Fibroblast of skin of abdomen (primary cell): ENCODE measurements around the gene VWA3B.

Experiments
- DNase-seq: peaks from one replicate; pipeline ENCODE4 v3.0.0-alpha.2; 2013

VWA3B gene

GRCh38 chr2:98175811-98176210 is 88.8 kb downstream of the VWA3B start:
- no peak for DNase-seq

DNA sequence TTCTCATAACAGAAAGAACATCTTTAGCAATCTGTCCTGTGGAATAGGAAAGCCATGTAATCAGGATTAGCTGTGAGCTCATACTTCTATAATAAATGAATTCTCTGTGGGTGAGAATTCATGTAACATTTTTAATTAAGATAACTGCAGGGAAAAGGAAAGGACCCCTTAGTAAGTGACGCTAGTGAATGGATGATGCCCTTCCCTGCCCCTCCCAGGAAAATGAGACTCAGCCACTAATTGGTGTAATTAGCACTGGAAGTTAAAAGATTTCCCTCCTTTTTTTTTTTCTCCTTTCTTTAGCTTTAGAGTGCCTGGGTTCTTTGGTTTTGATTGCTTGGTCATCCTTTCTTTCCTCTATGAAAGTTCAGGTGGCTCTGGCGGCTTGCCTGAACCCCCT is 90.3 kb downstream of the VWA3B start:
- no peak for DNase-seq

DNA sequence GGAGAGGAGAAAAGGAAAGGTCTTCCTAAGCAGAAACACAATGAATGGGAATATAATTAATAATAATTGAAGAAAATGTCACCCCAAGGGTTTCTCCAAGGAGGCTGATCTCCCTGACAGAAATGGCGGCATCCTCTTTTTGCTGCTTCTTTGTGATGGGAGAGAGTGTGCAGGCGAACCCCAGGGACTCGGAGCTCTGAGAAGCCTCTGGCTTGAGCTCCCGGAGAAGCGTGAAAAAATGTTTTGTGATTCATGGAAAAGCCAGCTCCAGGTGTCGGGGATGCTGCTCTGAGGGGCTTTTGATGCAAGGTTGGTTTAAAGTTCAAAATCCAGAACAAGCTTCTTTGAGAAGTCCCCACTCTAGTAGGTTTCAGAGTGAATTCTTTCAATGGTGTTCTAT is 91.0 kb downstream of the VWA3B start:
- no peak for DNase-seq

- no peak for DNase-seq
Observed at GRCh38 chr2:98180456-98180855, 93.5 kb downstream of the VWA3B start.

DNA sequence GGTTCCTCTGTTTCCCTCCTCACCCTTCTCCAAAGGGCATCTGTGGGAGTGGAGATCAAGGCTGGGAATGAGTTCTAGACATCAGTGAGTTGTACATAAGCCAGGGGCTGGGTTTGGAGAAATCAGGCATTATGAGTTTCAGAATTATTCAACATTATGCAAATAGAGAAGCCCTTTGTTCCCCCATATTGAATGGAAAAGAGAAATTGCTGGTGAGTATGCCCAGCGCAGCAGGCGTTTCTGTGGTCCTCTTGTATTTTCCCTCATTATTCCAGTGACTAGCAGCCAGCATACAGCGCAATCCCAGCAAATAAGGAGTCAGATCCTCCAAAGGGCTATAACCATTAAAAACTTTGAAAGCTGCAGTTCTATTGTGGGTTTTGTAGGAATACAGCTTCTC is 94.4 kb downstream of the VWA3B start:
- DNase-seq: no peak

DNA sequence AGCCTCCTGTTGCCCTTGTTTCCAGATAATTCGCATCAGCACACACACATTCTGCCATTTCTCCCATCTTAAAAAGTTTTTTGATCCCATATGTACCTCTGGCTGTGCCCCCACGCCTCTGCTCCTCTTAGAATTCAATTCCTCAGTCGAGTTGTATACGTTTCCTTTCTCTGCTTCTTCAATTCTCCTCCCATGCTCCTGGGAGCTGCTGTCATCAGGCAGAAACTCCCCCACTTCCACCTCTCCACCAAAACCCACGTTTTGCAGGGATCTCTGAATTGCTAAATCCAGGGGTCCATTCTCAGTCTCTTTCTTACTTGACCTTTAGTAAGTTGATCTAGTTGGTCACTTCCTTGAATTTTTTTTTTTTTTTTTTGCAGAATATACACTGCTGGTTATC is 98.8 kb downstream of the VWA3B start:
- no peak for DNase-seq

GRCh38 chr2:98187194-98187593 is 100.2 kb downstream of the VWA3B start:
- DNase-seq: no peak

DNA sequence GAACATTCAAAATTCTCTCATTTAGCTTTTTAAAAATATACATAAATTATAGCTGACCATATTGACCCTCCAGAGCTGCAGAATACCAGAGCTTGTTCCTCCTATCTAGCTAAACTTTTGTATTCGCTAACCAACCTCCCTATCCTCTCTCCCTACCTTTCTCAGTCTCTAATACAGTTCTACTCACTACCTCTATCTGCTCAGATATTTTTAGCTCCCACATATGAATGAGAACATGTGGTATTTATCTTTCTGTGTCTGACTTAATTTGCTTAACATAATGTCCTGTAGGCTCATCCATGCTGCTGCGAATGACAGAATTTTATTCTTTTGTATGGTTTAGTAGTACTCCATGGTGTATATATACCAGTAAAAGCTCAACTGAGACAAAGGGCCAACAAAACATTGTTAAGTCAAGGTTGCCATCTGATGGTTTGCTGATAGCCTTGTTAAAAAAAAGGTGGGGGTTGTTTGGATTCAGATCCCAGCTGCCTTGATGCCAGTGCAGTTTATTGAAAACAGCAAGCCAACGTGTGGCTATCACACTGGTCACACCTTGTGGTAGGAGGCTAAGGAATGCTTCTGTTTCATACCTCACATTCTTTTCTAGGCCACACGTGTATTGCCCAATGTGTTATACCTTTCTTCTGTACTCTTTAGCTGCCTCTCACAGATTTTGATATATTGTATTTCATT is 101.5 kb downstream of the VWA3B start:
- DNase-seq: no peak

- no peak for DNase-seq
Observed at GRCh38 chr2:98191883-98192282, 104.9 kb downstream of the VWA3B start.

GRCh38 chr2:98201576-98201975 is 114.6 kb downstream of the VWA3B start:
- DNase-seq: no peak

DNA sequence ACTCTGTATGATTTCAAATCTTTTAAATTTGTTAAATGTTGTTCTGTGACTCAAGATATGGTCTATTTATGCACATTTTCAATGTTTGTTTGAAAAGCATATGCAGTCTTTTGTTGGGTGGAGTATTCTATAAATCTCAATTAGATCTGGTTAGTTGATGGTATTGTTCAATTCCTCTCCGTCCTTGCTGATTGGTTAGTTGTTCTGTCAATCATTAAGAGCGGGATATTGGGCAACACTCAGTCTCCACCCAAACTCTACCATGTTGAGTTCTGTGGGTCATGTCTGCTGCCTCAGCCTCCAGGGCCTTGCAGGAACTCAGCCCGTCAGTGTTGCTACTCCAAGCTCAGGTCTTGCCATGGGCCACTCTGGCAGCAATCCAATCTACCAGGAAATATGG is 118.9 kb downstream of the VWA3B start:
- no peak for DNase-seq

- DNase-seq: no peak
Observed at GRCh38 chr2:98212092-98213000, 125.4 kb downstream of the VWA3B start.

DNA sequence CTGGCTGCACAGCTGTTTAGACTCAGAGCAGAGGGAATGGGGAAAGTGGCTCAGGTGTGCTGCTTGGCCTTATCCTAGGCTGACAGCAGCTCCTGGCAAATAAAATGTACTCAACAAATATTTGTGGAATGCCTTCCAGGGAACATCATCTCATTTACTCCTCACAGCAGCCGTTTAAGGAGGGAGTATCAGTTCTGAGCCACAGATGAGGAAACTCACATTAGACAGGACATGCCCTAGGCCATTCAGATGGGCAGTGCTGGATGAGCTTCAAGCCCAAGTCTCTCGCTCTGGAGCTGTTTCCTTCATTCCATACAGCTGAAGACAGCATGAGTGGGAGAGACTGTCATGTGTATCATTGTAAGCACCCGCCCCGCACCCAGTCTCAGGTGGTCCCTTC is 129.6 kb downstream of the VWA3B start:
- DNase-seq: no peak

GRCh38 chr2:98219152-98219551 is 132.2 kb downstream of the VWA3B start:
- no peak for DNase-seq

DNA sequence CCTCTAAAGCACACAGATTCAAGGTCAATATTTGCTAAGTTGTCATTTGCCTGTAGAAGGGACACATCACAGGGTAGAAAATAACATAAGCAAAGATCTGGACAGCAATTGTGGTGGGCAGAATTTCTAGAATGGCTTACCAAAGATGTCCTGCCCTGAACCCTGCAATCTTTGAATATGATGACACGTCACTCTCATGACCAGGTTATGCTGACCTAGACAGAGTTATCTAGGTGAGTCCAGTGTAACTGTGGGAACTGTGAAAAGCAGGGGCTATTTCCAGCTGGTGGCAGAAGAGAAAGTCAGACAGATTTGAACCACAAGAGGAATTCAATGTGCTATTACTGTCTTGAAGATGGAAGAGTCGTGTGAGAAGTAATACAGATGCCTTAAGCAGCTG is 147.0 kb downstream of the VWA3B start:
- no peak for DNase-seq

GRCh38 chr2:98234776-98235175 is 147.8 kb downstream of the VWA3B start:
- DNase-seq: no peak

GRCh38 chr2:98236935-98237334 is 150.0 kb downstream of the VWA3B start:
- DNase-seq: no peak

- DNase-seq: no peak
Observed at GRCh38 chr2:98240786-98241398, 153.9 kb downstream of the VWA3B start.

- no peak for DNase-seq
Observed at GRCh38 chr2:98241592-98241991, 154.6 kb downstream of the VWA3B start.

- no peak for DNase-seq
Observed at GRCh38 chr2:98242003-98242402, 155.0 kb downstream of the VWA3B start.

- DNase-seq: no peak
Observed at GRCh38 chr2:98245491-98245890, 158.5 kb downstream of the VWA3B start.

DNA sequence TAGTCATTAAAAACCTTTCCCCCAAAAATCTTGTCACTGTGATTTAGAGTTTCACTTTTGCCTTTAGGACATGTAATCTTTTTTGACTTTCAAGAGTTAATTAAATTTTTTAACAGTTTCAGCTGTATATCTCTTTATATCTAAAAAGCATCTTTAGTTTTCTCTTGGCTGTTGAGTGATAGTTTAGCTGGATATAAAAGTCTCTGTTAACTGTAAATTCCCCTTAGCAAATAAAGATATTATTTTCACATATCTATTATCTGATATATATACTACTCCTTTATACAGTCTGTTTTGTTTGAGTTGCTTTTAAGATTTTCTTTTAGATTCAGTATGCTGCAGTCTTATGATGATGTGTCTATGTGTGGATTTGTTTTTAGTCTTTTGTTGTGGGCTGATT is 160.4 kb downstream of the VWA3B start:
- no peak for DNase-seq

DNA sequence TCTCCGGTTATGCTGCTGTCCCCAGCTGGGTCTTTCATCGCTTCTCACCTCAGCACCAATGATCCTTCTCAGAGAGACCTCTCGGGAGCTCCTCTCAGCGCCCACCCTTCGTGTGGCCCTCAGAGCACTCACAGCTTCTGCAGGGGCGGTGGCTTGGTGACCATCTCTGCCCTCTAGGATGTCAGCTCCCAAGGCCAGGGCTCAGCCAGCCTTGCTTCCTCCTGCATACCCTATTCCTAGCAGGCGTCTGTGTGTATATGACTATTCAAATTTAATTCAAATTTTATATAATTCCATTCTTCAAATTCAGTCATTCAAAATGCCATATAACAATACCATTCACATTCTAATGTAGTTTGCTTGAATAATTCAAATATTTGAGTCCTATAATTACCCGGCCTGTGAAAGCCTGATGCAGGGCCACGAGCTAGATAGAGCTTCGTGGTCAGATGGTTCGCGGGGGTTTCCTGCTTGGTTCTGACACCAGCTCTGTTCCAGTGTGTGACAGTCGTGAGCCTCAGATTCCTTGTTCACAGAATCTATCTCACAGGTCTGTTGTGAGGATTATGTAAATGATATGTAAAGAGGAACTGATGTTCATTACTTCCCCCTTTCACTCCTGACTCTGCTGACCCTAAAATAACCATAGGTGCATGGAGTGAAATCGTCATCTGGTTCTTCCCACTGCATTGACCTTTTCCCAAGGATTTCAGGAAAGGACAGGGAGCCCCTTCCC is 165.2 kb downstream of the VWA3B start:
- no peak for DNase-seq
